K562 (cell line): ENCODE data around the gene KLHL13. TPM values are rescaled to one million over a fixed set of nuclear protein-coding genes. Genes with fewer than 3 reads are reported as not detected.

Experiments
- ATAC-seq: fragments of 200-7000 bp; cut with Tn5 transposase; 3 replicates; pipeline ENCODE4 v1.9.1; 2020; ENCODE audit warnings: moderate library complexity
- BruUV-seq: library from RNA; stranded (reverse); fragments of 400-500 nt; replicated peaks from 2 replicates; lab custom pipeline; 2021; lab: Mats Ljungman, UMichigan
- CTCF ChIA-PET: fragments of 300-600 bp; formaldehyde crosslinking; extraction: SDS; loops from one replicate; lab custom pipeline; 2021; ENCODE audit warnings: low intra/inter-chr PET ratio; lab: Yijun Ruan, JAX
- POLR2A ChIA-PET: fragments of 300-600, 350-650 bp; sonication (Branson Sonifier 250); formaldehyde crosslinking; extraction: SDS; loops from one replicate; lab custom pipeline; 2021; ENCODE audit warnings: antibody characterized with exemption, inconsistent platforms; lab: Yijun Ruan, JAX
- DNase-seq, 4 experiments: peaks; one replicate each; pipeline versions ENCODE4 v3.0.0 to v3.0.0-alpha.2; 2011 to 2018; ENCODE audit warnings: low spot score in 3 of 4, mixed read lengths in 3 of 4; ENCODE audit errors: extremely low read depth in 1 of 4
- FAIRE-seq: peaks from 2 replicates; lab custom pipeline; 2011; peaks lifted over from hg19 to GRCh38; lab: Jason Lieb, UNC
- H2AFZ ChIP-seq: 2 replicates; pipeline ENCODE4 v1.6.0; 2011; ENCODE audit warnings: low read depth, low read length, control low read depth, inconsistent platforms
- H3K27ac ChIP-seq: fragments of 200-600 bp; 3 replicates; pipeline ENCODE4 v1.8.0; 2011; ENCODE audit warnings: low read depth, mild to moderate bottlenecking, control low read depth, inconsistent platforms, low read length, moderate library complexity, mixed read lengths; ENCODE audit errors: extremely low read depth
- H3K27me3 ChIP-seq, 2 experiments: fragments of 300-600 bp in 1 of 2; 2 replicates in 1 of 2; 3 replicates in 1 of 2; pipeline versions ENCODE4 v1.6.0 to v1.8.0; 2011; ENCODE audit warnings: inconsistent platforms in 2 of 2, low read length in 2 of 2, mild to moderate bottlenecking in 1 of 2, mixed read lengths in 1 of 2, moderate library complexity in 1 of 2; ENCODE audit not compliant: control insufficient read depth in 2 of 2, insufficient read depth in 2 of 2
- H3K36me3 ChIP-seq: fragments of 300-600 bp; 3 replicates; pipeline ENCODE4 v1.8.0; 2011; ENCODE audit warnings: mild to moderate bottlenecking, low read length, inconsistent platforms; ENCODE audit not compliant: control insufficient read depth, insufficient read depth
- H3K4me1 ChIP-seq, 2 experiments: fragments of 200-600 bp in 1 of 2; replicated peaks in 1 of 2; 2 replicates in 1 of 2; 3 replicates in 1 of 2; pipeline versions ENCODE4 v1.5.1 to v1.8.0; 2011; ENCODE audit warnings: inconsistent platforms in 2 of 2, low read length in 2 of 2, mild to moderate bottlenecking in 1 of 2, mixed read lengths in 1 of 2, moderate library complexity in 1 of 2; ENCODE audit not compliant: control insufficient read depth in 2 of 2, insufficient read depth in 2 of 2
- H3K4me2 ChIP-seq: 2 replicates; pipeline ENCODE4 v1.6.1; 2011; ENCODE audit warnings: low read length, control low read depth, inconsistent platforms, mixed read lengths; ENCODE audit not compliant: insufficient read depth
- H3K4me3 ChIP-seq: fragments of 200-600 bp; sonication (generic), shearing (Covaris generic); 2 replicates; pipeline ENCODE4 v1.5.1; 2016; ENCODE audit warnings: control low read depth, inconsistent platforms
- H3K79me2 ChIP-seq: fragments of 200-600 bp; 3 replicates; pipeline ENCODE4 v1.8.0; 2011; ENCODE audit warnings: low read length, inconsistent platforms; ENCODE audit not compliant: control insufficient read depth, insufficient read depth
- H3K9ac ChIP-seq, 2 experiments: 2 replicates each; pipeline versions ENCODE4 v1.6.0 to v1.6.1; 2011; ENCODE audit warnings: low read depth in 2 of 2, low read length in 2 of 2, control low read depth in 1 of 2, inconsistent platforms in 1 of 2, mild to moderate bottlenecking in 1 of 2, mixed read lengths in 1 of 2; ENCODE audit not compliant: insufficient read depth in 1 of 2
- H3K9me1 ChIP-seq: one replicate; pipeline ENCODE4 v1.6.0; 2011; ENCODE audit warnings: inconsistent platforms, mild to moderate bottlenecking, low read length, moderate library complexity; ENCODE audit not compliant: control insufficient read depth, insufficient read depth
- H3K9me3 ChIP-seq: replicated peaks from 2 replicates; pipeline ENCODE4 v1.5.1; 2011; ENCODE audit warnings: low read depth, low read length, inconsistent platforms; ENCODE audit not compliant: control insufficient read depth, insufficient read depth
- H4K20me1 ChIP-seq: replicated peaks from 2 replicates; pipeline ENCODE4 v1.6.1; 2011; ENCODE audit warnings: low read length, inconsistent platforms, mixed read lengths; ENCODE audit not compliant: control insufficient read depth, insufficient read depth
- CREB1 ChIP-seq, 2 experiments: sonication (generic) in 1 of 2; formaldehyde crosslinking in 1 of 2; IDR thresholded peaks; 2 replicates each; pipeline versions ENCODE4 v1.6.1 to v1.8.0; 2012 to 2022; ENCODE audit warnings: inconsistent platforms in 1 of 2, mild to moderate bottlenecking in 1 of 2, missing genetic modification reagents in 1 of 2, moderate library complexity in 1 of 2
- KDM2B ChIP-seq: fragments of 250-450 bp; sonication (Bioruptor Pico); IDR thresholded peaks from 2 replicates; pipeline ENCODE4 v1.8.0; 2021; ENCODE audit warnings: mild to moderate bottlenecking, moderate library complexity
- NKRF ChIP-seq: fragments of 450-650 bp; IDR thresholded peaks from 2 replicates; pipeline ENCODE4 v1.6.1; 2016; ENCODE audit warnings: borderline replicate concordance
- PHF20 ChIP-seq: fragments of 450-650 bp; IDR thresholded peaks from 2 replicates; pipeline ENCODE4 v1.6.1; 2018; ENCODE audit not compliant: partially characterized antibody
- RNF2 ChIP-seq: sonication (generic); IDR thresholded peaks from 2 replicates; pipeline ENCODE4 v1.6.1; 2016
- TCF3 ChIP-seq: sonication (generic); formaldehyde crosslinking; IDR thresholded peaks from 2 replicates; pipeline ENCODE4 v1.4.0; 2020; ENCODE audit warnings: mild to moderate bottlenecking, missing genetic modification reagents
- ZNF766 ChIP-seq: fragments of 200-800 bp; sonication (Bioruptor generic); conservative IDR thresholded peaks from 2 replicates; pipeline ENCODE4 v1.6.1; 2016; ENCODE audit warnings: missing genetic modification characterization, missing compliant biosample characterization
- WGBS: fragments of 100-300 bp; shearing (Covaris generic); methylation state at CpG from one replicate; pipeline ENCODE4 v1.1.6; 2016; ENCODE audit warnings: low coverage, mixed read lengths; ENCODE audit not compliant: insufficient coverage; ENCODE audit errors: missing lambda C conversion rate; 5-methylcytosine and 5-hydroxymethylcytosine counted together
- in situ Hi-C: fragments of 300-500 bp; cut with MboI; formaldehyde crosslinking; loops from 4 replicates; pipeline ENCODE4 v1.15.0; 2018; ENCODE audit warnings: inconsistent platforms, mixed read lengths
- intact Hi-C: fragments of 100-400 bp; cut with micrococcal nuclease; formaldehyde crosslinking; loops from 2 replicates; pipeline ENCODE4 v1.14.2; 2022
- polyA plus RNA-seq, 8 experiments: library from polyadenylated mRNA; depleted of rRNA in 4 of 8; stranded (reverse) in 5 of 8; unstranded in 3 of 8; fragments of >200 nt; fragmentation: Nextera tagmentation in 2 of 8; fragmentation: Illumina TruSeq in 1 of 8; extraction: Ambion mirVana in 2 of 8; extraction: Trizol in 1 of 8; gene quantifications; 2 replicates each; pipeline versions ENCODE4 v1.2.1 to v1.2.3, GENCODE V29; 2011 to 2014; ENCODE audit warnings: inconsistent platforms in 1 of 8, missing spikeins in 1 of 8
- total RNA-seq, 7 experiments: library from RNA; depleted of rRNA in 6 of 7; stranded (reverse); fragments of >200 nt in 6 of 7; fragmentation: Illumina TruSeq in 2 of 7; extraction: Trizol in 2 of 7; gene quantifications; 2 replicates each; pipeline versions ENCODE4 v1.2.1 to v1.2.3, GENCODE V29; 2011 to 2021; ENCODE audit warnings: low replicate concordance in 1 of 7

The KLHL13 gene
- total and polyA plus RNA-seq, 9 of the 15 experiments (the other 6 are each of a cell fraction or from before 2014, with no cell fraction given), result 1.2 to 4.1 (median 2.2) TPM

GRCh38 chrX:118156254-118156952 is 39.8 kb upstream of the KLHL13 start (continued):
- TF ChIP-seq NKRF (no peak), RNF2 (no peak), CREB1 (IDR thresholded peaks at IDR 0.05) (no peak), CREB1 (CRISPR knock-in tag; IDR thresholded peaks at IDR 0.05) (no peak), TCF3 (CRISPR knock-in tag) (no peak), PHF20 (no peak)

GRCh38 chrX:118153270-118153669 is 36.7 kb upstream of the KLHL13 start:
- no peaks in the 10 kb centered on the region for H3K9me1 ChIP-seq
- DNase-seq (no peak), FAIRE-seq (no peak), ATAC-seq (no peak)
- in situ Hi-C loops (no loop called here), intact Hi-C loops (no loop called here)
- ChIA-PET POLR2A (no interaction called here), CTCF (no interaction called here)
- no TSS peak for BruUV-seq
- H3K4me3 ChIP-seq, result no peak overlapping the region
- 6% methylated on average over 1 of the region's 1 CpG for WGBS
- no peak overlapping the region for H3K9ac ChIP-seq
- H4K20me1 ChIP-seq, result no peaks in the 10 kb centered on the region
- no peaks in the 10 kb centered on the region for H3K27me3 ChIP-seq
- H2AFZ ChIP-seq, result no peak overlapping the region
- H3K79me2 ChIP-seq, result no peaks in the 10 kb centered on the region
- no peaks in the 10 kb centered on the region for H3K4me1 ChIP-seq
- H3K36me3 ChIP-seq, result no peaks in the 10 kb centered on the region
- no peak overlapping the region for H3K27ac ChIP-seq
- H3K9me3 ChIP-seq, result no peaks in the 10 kb centered on the region
- H3K4me2 ChIP-seq, result no peak overlapping the region
- TF ChIP-seq KDM2B (CRISPR knock-in tag) (no peak), ZNF766 (CRISPR knock-in tag) (no peak)
